SH-SY5Y (cell line): ENCODE measurements around the gene C1orf198.

Experiments
- GATA2 ChIP-seq: IDR thresholded peaks from 2 replicates; pipeline ENCODE4 v1.6.1; 2011; ENCODE audit warnings: mild to moderate bottlenecking, low read depth, low read length
- GATA3 ChIP-seq: IDR thresholded peaks from 2 replicates; pipeline ENCODE4 v1.6.1; 2011; ENCODE audit warnings: low read depth, mild to moderate bottlenecking, low read length, moderate library complexity

- TF ChIP-seq GATA2 (no peak), GATA3 (no peak)
Observed at GRCh38 chr1:230843503-230844309, 24.6 kb downstream of the C1orf198 start.
